Measurements from ENCODE around the gene SCN1A. TPM values are rescaled to one million over a fixed set of nuclear protein-coding genes. Genes with fewer than 3 reads are reported as not detected.

SCN1A gene
- total and polyA plus RNA-seq, 2 of the 13 experiments (the other 11 are each of a cell fraction or from before 2014, with no cell fraction given): 19.9 to 39.4 TPM

DNA sequence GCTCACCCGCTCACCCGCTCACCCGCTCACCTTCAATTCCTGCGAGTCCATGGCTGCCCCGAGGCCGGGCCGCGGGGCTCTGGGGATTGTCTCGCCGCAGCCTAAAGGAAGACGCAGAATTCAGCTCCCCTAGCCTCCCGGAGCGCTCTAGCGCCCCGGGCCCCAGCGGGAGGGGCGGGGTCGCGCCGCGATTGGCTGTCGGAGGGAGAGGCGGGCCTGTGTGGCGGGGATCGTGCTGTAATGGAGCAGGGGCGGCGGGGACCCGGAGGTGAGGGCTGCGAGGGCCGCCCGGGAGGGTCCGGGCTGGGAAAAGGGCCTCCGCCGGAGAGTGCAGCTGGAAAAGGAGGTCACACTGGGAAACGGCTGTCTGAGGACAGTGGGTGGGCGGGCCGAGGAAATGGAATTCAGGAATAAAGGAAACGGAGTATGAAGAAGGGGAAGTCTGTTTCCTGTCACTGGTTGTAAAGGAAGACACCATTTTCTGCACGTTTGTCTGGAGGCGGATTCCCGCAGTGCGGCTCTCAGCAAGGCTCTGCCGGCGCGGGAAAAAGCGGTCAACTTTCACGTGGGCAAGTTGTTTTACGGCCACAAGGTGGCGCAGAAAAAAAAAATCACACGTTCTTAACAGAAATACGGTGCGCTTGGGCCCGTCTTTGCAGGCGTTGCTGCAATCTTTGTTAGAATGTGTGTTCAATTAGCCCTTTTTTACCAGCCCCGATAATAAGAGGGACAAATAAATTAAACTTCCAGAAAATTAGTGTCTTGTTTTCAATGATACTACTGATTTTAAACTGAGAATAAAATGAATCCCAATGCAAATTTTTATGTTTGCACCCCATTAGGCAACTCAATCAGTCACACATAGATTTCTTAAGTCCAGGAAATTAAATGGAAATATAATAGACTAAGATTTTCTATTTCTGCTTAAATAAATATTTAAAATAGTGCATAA lies 173.9 kb downstream of the SCN1A start, which contains the start of gene TTC21B (continued):
- TF ChIP-seq, protein P1, sequence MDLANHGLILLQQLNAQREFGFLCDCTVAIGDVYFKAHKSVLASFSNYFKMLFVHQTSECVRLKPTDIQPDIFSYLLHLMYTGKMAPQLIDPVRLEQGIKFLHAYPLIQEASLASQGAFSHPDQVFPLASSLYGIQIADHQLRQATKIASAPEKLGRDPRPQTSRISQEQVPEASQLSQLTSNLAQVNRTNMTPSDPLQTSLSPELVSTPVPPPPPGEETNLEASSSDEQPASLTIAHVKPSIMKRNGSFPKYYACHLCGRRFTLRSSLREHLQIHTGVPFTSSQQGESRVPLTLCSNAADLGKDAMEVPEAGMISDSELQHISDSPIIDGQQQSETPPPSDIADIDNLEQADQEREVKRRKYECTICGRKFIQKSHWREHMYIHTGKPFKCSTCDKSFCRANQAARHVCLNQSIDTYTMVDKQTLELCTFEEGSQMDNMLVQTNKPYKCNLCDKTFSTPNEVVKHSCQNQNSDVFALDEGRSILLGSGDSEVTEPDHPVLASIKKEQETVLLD (CRISPR knock-in tag; IDR thresholded peaks at IDR 0.05; ENCODE audit: low read depth): no peak
- 0 out of 2 replicates have a peak, but pooled peaks have one; percentile 23 for TF ChIP-seq ZNF879 (CRISPR knock-in tag; IDR thresholded peaks at IDR 0.05)
- peak; percentile 49; the same call in 1 of the 2 replicates for TF ChIP-seq SNAPC2 (CRISPR knock-in tag; IDR thresholded peaks at IDR 0.05)
- TF ChIP-seq ZNF337 (CRISPR knock-in tag; IDR thresholded peaks at IDR 0.05; ENCODE audit: borderline replicate concordance, low read depth): peak; percentile 56; the same call in 1 of the 2 replicates
- TF ChIP-seq PHF20 (CRISPR knock-in tag; IDR thresholded peaks at IDR 0.05): peak; percentile 68
- peak; percentile 85 for TF ChIP-seq ZNF431 (CRISPR knock-in tag; IDR thresholded peaks at IDR 0.05; ENCODE audit: borderline replicate concordance, low read depth)
- TF ChIP-seq, protein P2, sequence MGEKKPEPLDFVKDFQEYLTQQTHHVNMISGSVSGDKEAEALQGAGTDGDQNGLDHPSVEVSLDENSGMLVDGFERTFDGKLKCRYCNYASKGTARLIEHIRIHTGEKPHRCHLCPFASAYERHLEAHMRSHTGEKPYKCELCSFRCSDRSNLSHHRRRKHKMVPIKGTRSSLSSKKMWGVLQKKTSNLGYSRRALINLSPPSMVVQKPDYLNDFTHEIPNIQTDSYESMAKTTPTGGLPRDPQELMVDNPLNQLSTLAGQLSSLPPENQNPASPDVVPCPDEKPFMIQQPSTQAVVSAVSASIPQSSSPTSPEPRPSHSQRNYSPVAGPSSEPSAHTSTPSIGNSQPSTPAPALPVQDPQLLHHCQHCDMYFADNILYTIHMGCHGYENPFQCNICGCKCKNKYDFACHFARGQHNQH (CRISPR knock-in tag; IDR thresholded peaks at IDR 0.05): peak; percentile 91
- no peak for TF ChIP-seq HCFC1 (IDR thresholded peaks at IDR 0.05; ENCODE audit: low read depth, low read length)
- peak; percentile 83 for TF ChIP-seq YY1 (IDR thresholded peaks at IDR 0.05; ENCODE audit: insufficient read depth, insufficient replicate concordance, low read depth, low read length)
- TF ChIP-seq, protein P3, sequence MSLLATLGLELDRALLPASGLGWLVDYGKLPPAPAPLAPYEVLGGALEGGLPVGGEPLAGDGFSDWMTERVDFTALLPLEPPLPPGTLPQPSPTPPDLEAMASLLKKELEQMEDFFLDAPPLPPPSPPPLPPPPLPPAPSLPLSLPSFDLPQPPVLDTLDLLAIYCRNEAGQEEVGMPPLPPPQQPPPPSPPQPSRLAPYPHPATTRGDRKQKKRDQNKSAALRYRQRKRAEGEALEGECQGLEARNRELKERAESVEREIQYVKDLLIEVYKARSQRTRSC (CRISPR knock-in tag; IDR thresholded peaks at IDR 0.05; ENCODE audit: low read depth): no peak
- TF ChIP-seq CCDC6 (CRISPR knock-in tag; IDR thresholded peaks at IDR 0.05): peak; percentile 93
- TF ChIP-seq IRF2 (CRISPR knock-in tag; IDR thresholded peaks at IDR 0.05): peak; percentile 74
- TF ChIP-seq BRCA1 (CRISPR knock-in tag; IDR thresholded peaks at IDR 0.05): peak; percentile 83; the same call in 1 of the 2 replicates
- TF ChIP-seq HHEX (CRISPR knock-in tag; IDR thresholded peaks at IDR 0.05): no peak
- peak; percentile 89 for TF ChIP-seq SRY (CRISPR knock-in tag; IDR thresholded peaks at IDR 0.05)
- no peak for TF ChIP-seq EZH2 (conservative IDR thresholded peaks at IDR 0.05; ENCODE audit: low read depth, low read length)
- TF ChIP-seq NFE2L1 (CRISPR knock-in tag; IDR thresholded peaks at IDR 0.05; ENCODE audit: borderline replicate concordance): no peak
- TF ChIP-seq, protein P4, sequence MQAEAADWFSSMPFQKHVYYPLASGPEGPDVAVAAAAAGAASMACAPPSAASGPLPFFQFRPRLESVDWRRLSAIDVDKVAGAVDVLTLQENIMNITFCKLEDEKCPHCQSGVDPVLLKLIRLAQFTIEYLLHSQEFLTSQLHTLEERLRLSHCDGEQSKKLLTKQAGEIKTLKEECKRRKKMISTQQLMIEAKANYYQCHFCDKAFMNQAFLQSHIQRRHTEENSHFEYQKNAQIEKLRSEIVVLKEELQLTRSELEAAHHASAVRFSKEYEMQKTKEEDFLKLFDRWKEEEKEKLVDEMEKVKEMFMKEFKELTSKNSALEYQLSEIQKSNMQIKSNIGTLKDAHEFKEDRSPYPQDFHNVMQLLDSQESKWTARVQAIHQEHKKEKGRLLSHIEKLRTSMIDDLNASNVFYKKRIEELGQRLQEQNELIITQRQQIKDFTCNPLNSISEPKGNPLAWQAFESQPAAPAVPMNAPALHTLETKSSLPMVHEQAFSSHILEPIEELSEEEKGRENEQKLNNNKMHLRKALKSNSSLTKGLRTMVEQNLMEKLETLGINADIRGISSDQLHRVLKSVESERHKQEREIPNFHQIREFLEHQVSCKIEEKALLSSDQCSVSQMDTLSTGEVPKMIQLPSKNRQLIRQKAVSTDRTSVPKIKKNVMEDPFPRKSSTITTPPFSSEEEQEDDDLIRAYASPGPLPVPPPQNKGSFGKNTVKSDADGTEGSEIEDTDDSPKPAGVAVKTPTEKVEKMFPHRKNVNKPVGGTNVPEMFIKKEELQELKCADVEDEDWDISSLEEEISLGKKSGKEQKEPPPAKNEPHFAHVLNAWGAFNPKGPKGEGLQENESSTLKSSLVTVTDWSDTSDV (CRISPR knock-in tag; IDR thresholded peaks at IDR 0.05): peak; percentile 59; the same call in 1 of the 2 replicates
- peak; percentile 91 for TF ChIP-seq FOXC1 (CRISPR knock-in tag; IDR thresholded peaks at IDR 0.05; ENCODE audit: borderline replicate concordance)
- no peak for TF ChIP-seq SYNCRIP (IDR thresholded peaks at IDR 0.05; ENCODE audit: insufficient read depth, low read depth, low read length)
- peak; percentile 92 for TF ChIP-seq MYC (CRISPR knock-in tag; IDR thresholded peaks at IDR 0.05; ENCODE audit: borderline replicate concordance)
- no peak; the same call in 1 of the 2 replicates for TF ChIP-seq TGIF2 (CRISPR knock-in tag; IDR thresholded peaks at IDR 0.05)
- TF ChIP-seq ZKSCAN5 (CRISPR knock-in tag; IDR thresholded peaks at IDR 0.05): no peak
